K562 (cell line): ENCODE data around the gene ERICH2. TPM values are rescaled to one million over a fixed set of nuclear protein-coding genes. Genes with fewer than 3 reads are reported as not detected.

ENCODE experiments used
- CREB1 ChIP-seq, 2 experiments: sonication (generic) in 1 of 2; formaldehyde crosslinking in 1 of 2; IDR thresholded peaks; 2 replicates each; pipeline versions ENCODE4 v1.6.1 to v1.8.0; 2012 to 2022; ENCODE audit warnings: inconsistent platforms in 1 of 2, mild to moderate bottlenecking in 1 of 2, missing genetic modification reagents in 1 of 2, moderate library complexity in 1 of 2
- CREM ChIP-seq: IDR thresholded peaks from 2 replicates; pipeline ENCODE4 v1.6.1; 2014; ENCODE audit warnings: antibody characterized with exemption, low read depth
- MAFF ChIP-seq: IDR thresholded peaks from 2 replicates; pipeline ENCODE4 v1.6.1; 2012; ENCODE audit warnings: low read length, improper control_type of control experiment
- NR2F6 ChIP-seq: fragments of 450-650 bp; formaldehyde crosslinking; IDR thresholded peaks from 2 replicates; pipeline ENCODE4 v1.4.0; 2020; ENCODE audit warnings: mild to moderate bottlenecking
- POLR3G ChIP-seq: IDR thresholded peaks from 2 replicates; pipeline ENCODE4 v1.6.1; 2011; ENCODE audit not compliant: insufficient read length, insufficient replicate concordance; ENCODE audit errors: extremely low read depth
- PTTG1 ChIP-seq: fragments of 450-650 bp; IDR thresholded peaks from 2 replicates; pipeline ENCODE4 v1.6.1; 2016; ENCODE audit warnings: low read depth, mild to moderate bottlenecking, missing genetic modification characterization, missing compliant biosample characterization
- polyA plus RNA-seq, 8 experiments: library from polyadenylated mRNA; depleted of rRNA in 4 of 8; stranded (reverse) in 5 of 8; unstranded in 3 of 8; fragments of >200 nt; fragmentation: Nextera tagmentation in 2 of 8; fragmentation: Illumina TruSeq in 1 of 8; extraction: Ambion mirVana in 2 of 8; extraction: Trizol in 1 of 8; gene quantifications; 2 replicates each; pipeline versions ENCODE4 v1.2.1 to v1.2.3, GENCODE V29; 2011 to 2014; ENCODE audit warnings: inconsistent platforms in 1 of 8, missing spikeins in 1 of 8
- total RNA-seq, 7 experiments: library from RNA; depleted of rRNA in 6 of 7; stranded (reverse); fragments of >200 nt in 6 of 7; fragmentation: Illumina TruSeq in 2 of 7; extraction: Trizol in 2 of 7; gene quantifications; 2 replicates each; pipeline versions ENCODE4 v1.2.1 to v1.2.3, GENCODE V29; 2011 to 2021; ENCODE audit warnings: low replicate concordance in 1 of 7
- TF ChIP-seq, protein P1 (sequence below): fragments of 450-650 bp; IDR thresholded peaks from 2 replicates; pipeline ENCODE4 v1.7.0; 2016; ENCODE audit warnings: borderline replicate concordance
- TF ChIP-seq, protein P2 (sequence below): fragments of 150-350 bp; conservative IDR thresholded peaks from 2 replicates; pipeline ENCODE4 v1.6.1; 2014; ENCODE audit warnings: low read length
- TF ChIP-seq, protein P3 (sequence below): fragments of 450-650 bp; IDR thresholded peaks from 2 replicates; pipeline ENCODE4 v1.6.1; 2018; ENCODE audit warnings: mild to moderate bottlenecking, low read depth; ENCODE audit not compliant: partially characterized antibody
- TF ChIP-seq, protein P4 (sequence below): fragments of 200-800 bp; sonication (Bioruptor generic); IDR thresholded peaks from 2 replicates; pipeline ENCODE4 v1.6.1; 2017; ENCODE audit warnings: missing genetic modification characterization, missing compliant biosample characterization
- TF ChIP-seq, protein P5 (sequence below): sonication (generic); formaldehyde crosslinking; IDR thresholded peaks from 2 replicates; pipeline ENCODE4 v1.8.0; 2022; ENCODE audit warnings: mild to moderate bottlenecking, missing genetic modification reagents, borderline replicate concordance
- TF ChIP-seq, protein P6 (sequence below): fragments of 450-650 bp; IDR thresholded peaks from 2 replicates; pipeline ENCODE4 v1.6.1; 2016; ENCODE audit warnings: borderline replicate concordance

ERICH2 gene
- total and polyA plus RNA-seq, 9 of the 15 experiments (the other 6 are each of a cell fraction or from before 2014, with no cell fraction given), result 0.85 to 2.4 (median 1.6) TPM

DNA sequence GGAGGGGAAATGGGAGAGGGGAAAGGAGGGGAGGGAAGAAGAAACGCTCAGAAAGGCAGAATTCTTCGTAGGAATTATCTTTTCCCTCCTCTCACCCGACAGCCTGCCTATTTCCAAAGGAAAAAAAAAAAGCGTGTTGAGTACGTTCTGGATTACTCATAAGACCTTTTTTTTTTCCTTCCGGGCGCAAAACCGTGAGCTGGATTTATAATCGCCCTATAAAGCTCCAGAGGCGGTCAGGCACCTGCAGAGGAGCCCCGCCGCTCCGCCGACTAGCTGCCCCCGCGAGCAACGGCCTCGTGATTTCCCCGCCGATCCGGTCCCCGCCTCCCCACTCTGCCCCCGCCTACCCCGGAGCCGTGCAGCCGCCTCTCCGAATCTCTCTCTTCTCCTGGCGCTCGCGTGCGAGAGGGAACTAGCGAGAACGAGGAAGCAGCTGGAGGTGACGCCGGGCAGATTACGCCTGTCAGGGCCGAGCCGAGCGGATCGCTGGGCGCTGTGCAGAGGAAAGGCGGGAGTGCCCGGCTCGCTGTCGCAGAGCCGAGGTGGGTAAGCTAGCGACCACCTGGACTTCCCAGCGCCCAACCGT lies 46.4 kb downstream of the ERICH2 start, which contains the start of gene GAD1 (continued):
- no peak for TF ChIP-seq POLR3G
- TF ChIP-seq, protein P1, sequence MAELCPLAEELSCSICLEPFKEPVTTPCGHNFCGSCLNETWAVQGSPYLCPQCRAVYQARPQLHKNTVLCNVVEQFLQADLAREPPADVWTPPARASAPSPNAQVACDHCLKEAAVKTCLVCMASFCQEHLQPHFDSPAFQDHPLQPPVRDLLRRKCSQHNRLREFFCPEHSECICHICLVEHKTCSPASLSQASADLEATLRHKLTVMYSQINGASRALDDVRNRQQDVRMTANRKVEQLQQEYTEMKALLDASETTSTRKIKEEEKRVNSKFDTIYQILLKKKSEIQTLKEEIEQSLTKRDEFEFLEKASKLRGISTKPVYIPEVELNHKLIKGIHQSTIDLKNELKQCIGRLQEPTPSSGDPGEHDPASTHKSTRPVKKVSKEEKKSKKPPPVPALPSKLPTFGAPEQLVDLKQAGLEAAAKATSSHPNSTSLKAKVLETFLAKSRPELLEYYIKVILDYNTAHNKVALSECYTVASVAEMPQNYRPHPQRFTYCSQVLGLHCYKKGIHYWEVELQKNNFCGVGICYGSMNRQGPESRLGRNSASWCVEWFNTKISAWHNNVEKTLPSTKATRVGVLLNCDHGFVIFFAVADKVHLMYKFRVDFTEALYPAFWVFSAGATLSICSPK, result no peak
- no peak for TF ChIP-seq PTTG1 (tag)
- TF ChIP-seq, protein P2, sequence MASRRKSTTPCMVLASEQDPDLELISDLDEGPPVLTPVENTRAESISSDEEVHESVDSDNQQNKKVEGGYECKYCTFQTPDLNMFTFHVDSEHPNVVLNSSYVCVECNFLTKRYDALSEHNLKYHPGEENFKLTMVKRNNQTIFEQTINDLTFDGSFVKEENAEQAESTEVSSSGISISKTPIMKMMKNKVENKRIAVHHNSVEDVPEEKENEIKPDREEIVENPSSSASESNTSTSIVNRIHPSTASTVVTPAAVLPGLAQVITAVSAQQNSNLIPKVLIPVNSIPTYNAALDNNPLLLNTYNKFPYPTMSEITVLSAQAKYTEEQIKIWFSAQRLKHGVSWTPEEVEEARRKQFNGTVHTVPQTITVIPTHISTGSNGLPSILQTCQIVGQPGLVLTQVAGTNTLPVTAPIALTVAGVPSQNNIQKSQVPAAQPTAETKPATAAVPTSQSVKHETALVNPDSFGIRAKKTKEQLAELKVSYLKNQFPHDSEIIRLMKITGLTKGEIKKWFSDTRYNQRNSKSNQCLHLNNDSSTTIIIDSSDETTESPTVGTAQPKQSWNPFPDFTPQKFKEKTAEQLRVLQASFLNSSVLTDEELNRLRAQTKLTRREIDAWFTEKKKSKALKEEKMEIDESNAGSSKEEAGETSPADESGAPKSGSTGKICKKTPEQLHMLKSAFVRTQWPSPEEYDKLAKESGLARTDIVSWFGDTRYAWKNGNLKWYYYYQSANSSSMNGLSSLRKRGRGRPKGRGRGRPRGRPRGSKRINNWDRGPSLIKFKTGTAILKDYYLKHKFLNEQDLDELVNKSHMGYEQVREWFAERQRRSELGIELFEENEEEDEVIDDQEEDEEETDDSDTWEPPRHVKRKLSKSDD, result no peak
- TF ChIP-seq CREB1 (IDR thresholded peaks at IDR 0.05), result 0 out of 2 replicates have a peak, but pooled peaks have one; percentile 13
- no peak; the same call in 1 of the 2 replicates for TF ChIP-seq CREB1 (CRISPR knock-in tag; IDR thresholded peaks at IDR 0.05)
- peak; percentile 59 for TF ChIP-seq CREM
- TF ChIP-seq MAFF, result no peak
- TF ChIP-seq, protein P3, sequence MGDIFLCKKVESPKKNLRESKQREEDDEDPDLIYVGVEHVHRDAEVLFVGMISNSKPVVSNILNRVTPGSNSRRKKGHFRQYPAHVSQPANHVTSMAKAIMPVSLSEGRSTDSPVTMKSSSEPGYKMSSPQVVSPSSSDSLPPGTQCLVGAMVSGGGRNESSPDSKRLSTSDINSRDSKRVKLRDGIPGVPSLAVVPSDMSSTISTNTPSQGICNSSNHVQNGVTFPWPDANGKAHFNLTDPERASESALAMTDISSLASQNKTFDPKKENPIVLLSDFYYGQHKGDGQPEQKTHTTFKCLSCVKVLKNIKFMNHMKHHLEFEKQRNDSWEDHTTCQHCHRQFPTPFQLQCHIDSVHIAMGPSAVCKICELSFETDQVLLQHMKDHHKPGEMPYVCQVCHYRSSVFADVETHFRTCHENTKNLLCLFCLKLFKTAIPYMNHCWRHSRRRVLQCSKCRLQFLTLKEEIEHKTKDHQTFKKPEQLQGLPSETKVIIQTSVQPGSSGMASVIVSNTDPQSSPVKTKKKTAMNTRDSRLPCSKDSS, result no peak
- TF ChIP-seq, protein P4, sequence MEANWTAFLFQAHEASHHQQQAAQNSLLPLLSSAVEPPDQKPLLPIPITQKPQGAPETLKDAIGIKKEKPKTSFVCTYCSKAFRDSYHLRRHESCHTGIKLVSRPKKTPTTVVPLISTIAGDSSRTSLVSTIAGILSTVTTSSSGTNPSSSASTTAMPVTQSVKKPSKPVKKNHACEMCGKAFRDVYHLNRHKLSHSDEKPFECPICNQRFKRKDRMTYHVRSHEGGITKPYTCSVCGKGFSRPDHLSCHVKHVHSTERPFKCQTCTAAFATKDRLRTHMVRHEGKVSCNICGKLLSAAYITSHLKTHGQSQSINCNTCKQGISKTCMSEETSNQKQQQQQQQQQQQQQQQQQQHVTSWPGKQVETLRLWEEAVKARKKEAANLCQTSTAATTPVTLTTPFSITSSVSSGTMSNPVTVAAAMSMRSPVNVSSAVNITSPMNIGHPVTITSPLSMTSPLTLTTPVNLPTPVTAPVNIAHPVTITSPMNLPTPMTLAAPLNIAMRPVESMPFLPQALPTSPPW (CRISPR knock-in tag), result peak; percentile 84
- TF ChIP-seq, protein P5, sequence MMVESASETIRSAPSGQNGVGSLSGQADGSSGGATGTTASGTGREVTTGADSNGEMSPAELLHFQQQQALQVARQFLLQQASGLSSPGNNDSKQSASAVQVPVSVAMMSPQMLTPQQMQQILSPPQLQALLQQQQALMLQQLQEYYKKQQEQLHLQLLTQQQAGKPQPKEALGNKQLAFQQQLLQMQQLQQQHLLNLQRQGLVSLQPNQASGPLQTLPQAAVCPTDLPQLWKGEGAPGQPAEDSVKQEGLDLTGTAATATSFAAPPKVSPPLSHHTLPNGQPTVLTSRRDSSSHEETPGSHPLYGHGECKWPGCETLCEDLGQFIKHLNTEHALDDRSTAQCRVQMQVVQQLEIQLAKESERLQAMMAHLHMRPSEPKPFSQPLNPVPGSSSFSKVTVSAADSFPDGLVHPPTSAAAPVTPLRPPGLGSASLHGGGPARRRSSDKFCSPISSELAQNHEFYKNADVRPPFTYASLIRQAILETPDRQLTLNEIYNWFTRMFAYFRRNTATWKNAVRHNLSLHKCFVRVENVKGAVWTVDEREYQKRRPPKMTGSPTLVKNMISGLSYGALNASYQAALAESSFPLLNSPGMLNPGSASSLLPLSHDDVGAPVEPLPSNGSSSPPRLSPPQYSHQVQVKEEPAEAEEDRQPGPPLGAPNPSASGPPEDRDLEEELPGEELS (CRISPR knock-in tag), result no peak
- TF ChIP-seq, protein P6, sequence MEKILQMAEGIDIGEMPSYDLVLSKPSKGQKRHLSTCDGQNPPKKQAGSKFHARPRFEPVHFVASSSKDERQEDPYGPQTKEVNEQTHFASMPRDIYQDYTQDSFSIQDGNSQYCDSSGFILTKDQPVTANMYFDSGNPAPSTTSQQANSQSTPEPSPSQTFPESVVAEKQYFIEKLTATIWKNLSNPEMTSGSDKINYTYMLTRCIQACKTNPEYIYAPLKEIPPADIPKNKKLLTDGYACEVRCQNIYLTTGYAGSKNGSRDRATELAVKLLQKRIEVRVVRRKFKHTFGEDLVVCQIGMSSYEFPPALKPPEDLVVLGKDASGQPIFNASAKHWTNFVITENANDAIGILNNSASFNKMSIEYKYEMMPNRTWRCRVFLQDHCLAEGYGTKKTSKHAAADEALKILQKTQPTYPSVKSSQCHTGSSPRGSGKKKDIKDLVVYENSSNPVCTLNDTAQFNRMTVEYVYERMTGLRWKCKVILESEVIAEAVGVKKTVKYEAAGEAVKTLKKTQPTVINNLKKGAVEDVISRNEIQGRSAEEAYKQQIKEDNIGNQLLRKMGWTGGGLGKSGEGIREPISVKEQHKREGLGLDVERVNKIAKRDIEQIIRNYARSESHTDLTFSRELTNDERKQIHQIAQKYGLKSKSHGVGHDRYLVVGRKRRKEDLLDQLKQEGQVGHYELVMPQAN, result no peak; the same call in 1 of the 2 replicates
- no peak for TF ChIP-seq NR2F6 (CRISPR knock-in tag)
